Measurements from ENCODE around the gene EXOC3L2.
"Not testable (repeated sequence)": the region's sequence is repeated elsewhere in the genome, so short reads cannot be mapped to it uniquely, and the experiment has no call there.

The EXOC3L2 gene

DNA sequence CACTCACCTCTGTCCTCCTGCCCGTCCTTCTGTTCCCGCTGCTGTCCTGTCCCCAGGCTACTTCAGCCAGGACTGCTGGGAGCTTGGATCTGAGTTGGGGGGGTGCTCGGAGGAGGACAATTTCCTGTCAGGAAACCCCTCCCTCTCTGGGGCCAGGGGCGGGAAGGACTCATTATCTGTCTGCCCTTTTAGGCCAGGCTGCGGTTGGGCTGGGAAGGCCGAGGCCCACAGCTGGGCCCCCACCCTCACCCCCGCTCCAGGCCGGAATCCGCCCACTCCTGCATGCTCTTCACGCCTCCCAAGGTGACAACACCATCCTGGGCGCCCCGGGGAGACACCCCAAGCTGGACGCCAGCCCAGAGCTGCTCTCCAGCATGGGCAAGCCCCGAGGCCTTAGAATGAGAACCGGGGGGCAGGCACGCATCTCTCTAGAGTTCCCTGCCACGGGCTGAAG, at the start of gene EXOC3L2:
TSS of gene EXOC3L2 (minus strand) at position 74 of the 454 bp plus-strand sequence. CDS start 6,362 bp downstream, outside the sequence.
- no peak for DNase-seq

DNA sequence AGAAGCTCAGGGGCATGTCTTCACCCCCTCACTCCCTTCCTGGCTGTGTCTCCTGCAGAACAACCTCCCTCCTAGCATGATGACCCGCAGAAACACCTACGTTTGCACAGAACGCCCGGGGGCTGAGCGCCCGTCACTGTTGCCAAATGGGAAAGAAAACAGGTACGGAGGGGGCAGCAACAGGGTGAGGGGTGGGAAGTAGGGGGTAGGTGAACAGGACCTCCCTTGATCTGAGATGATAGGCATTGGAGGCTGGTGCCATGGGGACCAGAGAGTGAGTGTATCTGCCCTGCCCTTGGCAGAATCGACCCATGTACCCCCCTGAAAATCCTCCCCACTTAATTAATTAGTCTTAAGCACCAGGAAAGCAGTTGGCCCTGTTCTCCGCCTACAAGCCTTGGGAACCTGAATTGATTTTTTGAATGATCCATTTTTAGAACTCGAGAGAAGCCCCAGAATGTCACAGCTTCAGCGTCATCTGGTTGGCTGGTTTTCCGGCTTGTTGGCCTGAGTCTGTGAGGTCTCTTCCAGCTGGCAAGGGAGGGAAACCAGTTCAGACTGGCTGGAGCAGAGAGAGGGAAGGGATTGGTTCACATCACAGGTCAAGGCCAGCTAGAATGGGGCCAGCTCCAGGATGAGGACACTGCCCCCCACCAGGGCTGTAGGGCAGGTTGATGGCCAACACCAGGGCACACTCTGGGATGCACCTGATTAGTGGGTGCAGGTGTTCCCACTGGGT, 49.3 kb upstream of the EXOC3L2 start:
- no peak for DNase-seq

DNA sequence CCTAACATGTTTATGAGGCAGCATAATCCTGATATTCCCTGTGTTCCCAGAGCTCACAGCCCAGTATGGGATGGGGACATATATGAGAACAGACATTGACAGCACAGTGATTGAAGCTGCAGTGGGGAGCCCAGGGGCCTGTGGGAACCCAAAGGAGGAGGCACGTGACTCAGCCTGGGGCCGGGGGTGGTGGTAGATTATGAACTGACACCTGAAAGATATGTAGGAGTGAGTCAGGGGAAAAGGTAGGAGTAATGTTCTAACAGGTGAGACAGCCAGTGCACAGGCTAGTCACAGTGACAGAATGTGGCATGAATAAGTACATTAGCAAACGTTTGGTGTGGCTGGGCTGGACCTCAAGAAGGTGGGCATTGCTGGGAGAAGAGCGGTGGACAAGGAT, 48.5 kb upstream of the EXOC3L2 start:
- no peak for DNase-seq

DNA sequence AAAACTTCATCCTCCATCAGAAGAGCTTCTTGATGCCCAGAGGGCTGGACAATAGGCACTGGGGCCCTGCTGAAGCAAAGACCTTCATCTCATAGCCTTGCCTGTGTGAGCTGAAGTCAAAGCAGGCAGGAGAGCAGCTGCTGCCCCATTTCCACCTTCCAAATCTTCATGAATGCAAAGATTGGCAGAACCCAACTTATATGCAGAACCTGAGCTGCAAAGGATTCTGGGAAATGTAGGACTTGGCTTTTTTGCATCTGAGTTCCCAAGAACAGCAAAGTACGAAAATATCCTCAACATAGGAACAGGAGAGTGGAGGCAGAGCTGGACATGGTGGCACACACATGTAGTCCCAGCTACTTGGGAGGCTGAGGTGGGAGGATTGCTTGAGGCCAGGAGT, 46.6 kb upstream of the EXOC3L2 start:
- no peak for DNase-seq

DNA sequence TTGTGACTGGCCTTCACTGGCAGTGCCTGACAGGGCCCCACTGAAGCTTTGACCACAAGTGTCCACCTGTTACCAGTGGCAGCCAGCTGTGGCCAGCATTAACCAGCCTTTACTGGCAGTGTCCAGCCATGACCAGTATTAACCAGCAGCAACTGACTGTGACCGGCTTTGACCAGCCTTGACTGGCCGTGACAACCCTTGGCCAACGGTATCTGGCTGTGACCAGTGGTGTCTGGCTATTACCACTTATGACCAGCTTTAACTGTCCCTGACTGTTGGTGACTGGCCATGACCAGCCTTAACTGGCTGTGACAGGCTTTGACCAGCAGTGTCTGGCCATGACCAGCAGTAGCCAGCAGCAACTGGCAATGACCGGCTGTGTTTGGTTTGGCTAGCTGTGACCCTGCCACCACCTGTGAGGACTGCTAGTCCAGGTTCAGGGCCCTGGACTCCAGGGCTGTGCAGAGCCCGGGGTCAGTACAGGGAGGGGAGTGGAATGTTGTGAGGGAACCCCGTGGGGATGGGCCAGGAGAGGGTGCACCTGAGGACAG, 45.2 kb upstream of the EXOC3L2 start:
- no peak for DNase-seq

DNA sequence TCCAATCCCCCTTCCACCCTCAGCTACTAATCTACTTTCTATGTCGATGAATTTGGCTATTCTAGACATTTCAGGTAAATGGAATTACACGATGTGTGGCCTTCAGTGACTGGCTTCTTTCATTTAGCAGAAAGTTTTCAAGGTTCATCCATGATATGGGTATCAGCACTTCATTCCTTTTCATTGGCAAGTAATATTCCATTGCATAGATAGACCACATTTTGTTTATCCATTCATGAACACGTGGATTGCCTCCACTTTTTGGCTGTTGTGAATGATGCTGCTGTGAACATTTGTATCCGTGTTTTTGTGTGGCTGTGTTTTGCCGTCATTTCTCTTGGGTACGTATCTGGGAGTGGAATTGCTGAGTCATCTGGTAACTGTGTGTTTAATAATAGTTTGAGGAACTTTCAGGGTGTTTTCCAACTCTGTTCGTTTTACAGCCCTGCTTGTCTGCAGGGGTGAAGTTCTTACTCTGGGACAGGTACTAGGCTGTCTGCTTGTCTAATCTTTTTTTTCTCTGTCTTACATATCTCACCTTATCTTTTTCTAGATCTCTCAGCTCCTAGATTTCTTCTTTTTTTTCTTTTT, 38.3 kb upstream of the EXOC3L2 start:
- DNase-seq, result no peak

DNA sequence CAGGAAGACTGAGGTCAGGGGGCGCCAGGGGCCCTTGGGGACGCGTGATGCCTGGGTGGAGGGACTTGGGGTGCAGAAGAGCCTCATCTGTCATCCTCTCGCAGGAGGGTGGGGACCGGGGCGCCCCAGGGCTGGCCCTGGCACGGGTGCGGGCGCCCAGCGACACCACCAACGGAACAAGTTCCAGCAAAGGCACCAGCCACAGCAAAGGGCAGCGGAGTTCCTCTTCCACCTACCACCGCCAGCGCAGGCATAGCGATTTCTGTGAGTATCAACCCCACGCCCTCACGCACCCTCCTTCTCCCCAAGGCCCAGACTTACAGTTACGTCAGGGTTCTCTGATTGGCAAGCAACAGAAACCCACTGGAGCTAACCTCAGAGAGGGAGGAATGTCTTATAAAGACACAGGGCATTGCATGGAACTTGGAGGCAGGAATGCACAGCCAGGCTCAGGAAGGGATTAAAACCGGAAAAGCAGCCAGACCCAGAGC, 35.3 kb upstream of the EXOC3L2 start:
- no peak for DNase-seq

DNA sequence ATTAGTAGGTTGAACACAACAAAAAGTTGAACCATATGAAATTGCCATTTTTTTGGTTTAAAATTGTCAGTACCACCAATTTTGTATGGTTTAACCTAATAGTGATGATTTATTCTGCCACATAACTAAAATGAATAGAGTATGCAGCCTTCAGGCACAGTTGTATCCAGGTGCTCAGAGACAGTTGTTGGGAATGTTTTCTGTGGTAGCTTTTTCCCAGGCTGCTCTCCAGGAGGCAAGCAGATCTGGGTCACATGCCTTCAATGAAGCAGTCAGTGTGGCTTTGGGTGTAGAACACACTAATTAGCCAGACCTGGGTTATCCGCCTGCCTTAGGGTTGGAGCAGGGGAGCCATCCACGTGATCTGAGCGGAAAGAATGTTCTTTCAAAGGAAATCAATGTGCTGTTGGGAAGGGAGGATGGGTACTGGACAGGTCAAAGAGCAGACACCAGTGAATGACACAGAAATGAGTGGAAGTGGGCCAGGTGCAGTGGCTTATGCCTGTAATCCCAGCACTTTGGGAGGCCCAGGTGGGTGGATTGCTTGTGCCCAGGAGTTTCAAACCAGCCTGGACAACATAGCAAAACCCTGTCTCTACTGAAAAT, 34.5 kb upstream of the EXOC3L2 start:
- DNase-seq, result no peak

DNA sequence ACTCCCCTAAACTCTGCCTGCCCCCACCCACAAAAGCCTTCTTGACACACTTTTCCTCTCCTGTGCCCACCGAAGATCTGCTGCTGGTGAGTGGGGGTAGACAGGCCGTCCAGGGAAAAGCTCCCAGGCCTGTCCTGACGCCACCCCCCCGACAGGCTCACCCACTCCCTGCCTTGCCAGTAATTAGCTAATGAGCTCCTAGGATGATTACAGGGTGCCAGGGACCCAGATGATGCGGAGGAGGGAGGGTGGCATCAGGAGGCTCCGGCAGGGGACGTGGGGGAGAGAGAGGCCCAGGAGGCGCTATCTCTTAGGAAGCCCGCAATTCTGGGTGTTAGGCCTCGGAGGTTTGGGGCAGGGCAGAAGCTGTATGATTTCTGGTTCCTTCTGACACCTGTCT, 32.9 kb upstream of the EXOC3L2 start:
- no peak for DNase-seq

DNA sequence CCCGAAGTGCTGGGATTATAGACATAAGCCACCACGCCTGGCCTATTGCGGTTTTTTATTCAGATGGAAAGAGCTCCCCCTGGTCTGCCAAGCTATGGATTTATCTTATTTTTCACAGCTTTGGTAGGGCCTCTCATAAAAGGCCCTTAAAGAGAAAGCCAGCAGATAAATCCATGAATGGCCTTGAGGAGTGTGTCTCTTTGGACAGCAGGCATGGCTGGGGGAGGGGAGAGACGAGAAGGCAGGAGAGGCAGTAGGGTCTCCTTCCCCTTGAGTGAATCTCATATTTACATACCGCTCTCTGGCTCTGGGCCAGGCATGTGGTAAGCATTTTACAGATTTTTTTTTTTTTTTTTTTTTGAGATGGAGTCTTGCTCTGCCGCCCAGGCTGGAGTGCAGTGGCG, 31.1 kb upstream of the EXOC3L2 start:
- DNase-seq, result peak in 1 of 2 experiments; percentile 23

DNA sequence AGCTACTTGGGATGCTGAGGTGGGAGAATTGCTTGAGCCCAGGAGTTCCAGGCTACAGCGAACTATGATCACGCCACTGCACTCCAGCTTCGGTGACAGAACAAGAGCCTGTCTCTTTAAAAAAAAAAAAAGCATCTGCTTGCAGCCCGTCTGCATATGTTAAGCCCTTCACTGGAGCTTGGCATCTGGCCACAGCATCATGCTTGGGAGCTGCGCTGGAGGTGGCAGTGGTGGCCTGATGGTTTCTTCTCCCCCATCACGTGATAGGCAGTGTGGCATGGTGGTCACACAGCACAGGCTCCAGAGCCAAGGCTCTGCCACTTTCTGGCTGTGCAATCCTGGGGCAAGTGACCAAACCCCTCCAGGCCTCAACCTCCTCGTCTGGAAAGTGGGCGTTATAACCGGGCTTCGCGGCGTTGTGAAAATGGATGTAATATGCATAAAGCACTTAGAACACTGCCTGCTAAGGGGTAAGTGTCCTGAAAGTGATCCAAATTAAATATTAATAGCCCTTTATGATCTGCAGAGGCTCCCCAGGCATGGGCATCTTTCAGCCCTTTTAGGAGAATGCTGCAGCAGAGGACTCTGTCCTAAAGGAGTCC, 30.3 kb upstream of the EXOC3L2 start:
- peak in 1 of 2 experiments; percentile 25 for DNase-seq

DNA sequence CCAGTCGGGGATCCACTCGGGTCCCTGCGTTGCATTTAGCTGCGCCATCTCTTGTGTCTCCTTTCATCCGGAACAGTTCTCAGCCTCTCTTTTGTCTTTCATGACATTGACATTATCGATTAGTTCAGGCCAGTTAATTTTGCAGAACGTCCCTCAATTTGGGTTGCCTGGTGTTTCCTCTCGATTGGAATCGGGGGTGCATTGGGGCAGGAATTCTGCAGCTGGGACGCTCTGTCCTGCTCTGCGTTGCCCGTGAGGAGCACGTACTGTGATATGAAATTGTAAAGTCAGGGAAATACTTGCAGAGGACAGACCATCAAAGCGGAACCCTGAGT, 28.3 kb upstream of the EXOC3L2 start:
- no peak for DNase-seq

DNA sequence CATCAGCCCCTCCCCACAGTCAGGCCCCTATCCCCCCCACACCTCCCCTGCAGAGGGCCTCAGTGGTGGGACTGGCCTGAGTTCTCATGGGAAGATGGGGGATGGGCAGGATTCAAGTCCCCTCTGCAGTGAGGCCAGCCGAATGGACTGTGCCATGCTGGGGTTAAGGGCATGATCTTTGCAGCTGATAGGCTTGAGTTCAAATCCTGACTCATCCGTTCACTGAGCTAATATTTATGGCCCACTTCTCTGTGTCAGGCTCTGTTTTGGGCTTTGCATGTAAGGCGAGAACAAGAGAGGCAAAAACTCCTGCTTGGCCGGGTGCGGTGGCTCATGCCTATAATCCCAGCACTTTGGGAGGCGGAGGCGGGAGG, 26.5 kb upstream of the EXOC3L2 start:
- DNase-seq, result no peak

DNA sequence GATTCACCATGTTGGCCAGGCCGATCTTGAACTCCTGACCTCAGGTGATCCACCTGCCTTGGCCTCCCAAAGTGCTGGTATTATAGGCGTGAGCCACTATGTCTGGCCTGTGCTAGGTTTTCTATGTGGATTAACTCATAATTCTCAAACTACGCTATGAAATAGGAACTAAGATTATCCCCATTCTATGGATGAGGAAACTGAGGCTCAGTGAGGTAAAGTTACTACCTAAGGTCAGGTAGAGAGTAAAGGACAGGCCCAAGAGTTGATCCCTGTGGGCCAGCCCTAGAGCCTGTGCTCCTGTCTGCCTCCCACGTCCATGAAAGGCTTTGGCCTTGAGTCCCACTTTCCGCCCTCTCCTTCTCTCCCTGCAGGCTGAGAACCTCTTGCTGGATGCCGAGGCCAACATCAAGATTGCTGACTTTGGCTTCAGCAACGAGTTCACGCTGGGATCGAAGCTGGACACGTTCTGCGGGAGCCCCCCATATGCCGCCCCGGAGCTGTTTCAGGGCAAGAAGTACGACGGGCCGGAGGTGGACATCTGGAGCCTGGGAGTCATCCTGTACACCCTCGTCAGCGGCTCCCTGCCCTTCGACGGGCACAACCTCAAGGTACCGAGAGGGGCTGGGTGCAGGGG, 26.0 kb upstream of the EXOC3L2 start:
- no peak for DNase-seq

DNA sequence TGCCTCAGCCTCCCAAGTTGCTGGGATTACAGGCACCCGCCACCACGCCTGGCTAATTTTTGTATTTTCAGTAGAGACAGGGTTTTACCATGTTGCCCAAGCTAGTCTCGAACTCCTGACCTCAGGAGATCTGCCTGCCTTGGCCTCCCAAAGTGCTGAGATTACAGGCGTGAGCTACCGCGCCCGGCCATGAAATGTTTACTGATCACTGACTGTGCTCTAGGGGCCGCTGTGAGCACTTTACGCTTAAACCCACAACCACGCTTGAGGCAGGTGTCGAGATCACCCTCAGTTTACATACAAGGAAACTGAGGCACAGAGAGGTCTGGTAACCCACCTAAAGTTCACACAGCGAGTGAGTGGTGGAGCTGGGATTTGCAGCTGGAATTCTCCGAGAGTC, 24.7 kb upstream of the EXOC3L2 start:
- not testable (repeated sequence) for DNase-seq

DNA sequence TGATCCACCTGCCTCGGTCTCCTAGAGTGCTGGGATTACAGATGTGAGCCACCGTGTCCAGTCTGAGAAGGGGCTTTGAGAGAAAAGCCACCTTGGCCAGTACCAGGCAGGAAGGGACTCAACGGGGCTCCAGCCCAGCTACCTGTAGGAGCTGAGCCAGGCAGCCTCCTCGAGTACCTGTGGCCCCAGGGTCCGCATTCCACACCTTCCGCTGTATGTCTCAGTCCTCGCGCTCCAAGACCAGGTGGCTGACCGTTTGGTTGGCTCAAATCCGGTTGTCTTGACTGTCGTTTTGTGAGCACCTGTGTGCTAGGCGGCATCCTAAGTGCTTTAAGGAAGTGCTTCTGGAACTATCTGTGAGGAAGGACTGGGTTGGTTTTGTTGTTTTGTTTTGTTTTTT, 22.1 kb upstream of the EXOC3L2 start:
- DNase-seq, result no peak

DNA sequence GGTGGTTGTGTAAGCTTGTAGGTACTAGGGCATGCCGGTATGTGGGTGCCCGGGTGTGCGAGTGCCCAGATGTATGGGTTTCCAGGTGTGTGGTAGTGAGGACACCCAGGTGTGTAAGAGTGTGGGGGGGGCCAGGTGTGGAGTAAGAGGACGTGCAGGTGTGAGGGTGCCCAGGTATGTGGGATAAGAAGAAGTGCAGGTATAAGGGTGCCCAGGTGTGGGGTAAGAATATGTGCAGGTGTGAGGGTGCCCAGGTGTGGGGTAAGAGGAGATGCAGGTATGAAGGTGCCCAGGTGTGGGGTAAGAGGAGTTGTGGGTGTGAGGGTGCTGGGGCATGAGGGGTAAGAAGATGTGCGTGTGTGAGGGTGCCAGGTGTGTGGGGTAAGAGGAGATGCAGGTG, 20.2 kb upstream of the EXOC3L2 start:
- DNase-seq, result no peak

DNA sequence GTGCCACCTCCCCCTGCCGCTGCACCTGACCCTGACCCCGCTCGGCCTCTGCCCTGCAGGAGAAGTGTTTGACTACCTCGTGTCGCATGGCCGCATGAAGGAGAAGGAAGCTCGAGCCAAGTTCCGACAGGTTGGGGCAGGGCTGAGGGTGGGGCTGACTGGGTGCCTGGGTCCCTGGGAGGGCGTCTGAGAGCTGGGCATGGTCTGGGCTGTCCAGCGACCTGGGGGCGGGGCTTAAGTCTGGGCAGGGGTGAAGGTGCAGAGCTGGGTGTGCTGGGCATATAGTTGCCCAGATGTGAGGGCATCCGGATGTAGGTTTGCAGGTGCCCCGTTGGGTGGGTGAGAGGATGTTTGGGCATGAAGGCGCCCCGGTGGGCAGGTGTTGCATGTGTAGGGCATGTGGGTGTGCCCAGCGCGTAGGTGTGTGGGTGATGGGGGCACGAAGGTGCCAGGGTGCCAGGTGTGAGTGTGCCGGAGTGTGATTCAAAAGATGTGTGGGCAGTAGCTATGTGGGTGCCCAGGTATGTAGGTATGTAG, 19.6 kb upstream of the EXOC3L2 start:
- no peak for DNase-seq

DNA sequence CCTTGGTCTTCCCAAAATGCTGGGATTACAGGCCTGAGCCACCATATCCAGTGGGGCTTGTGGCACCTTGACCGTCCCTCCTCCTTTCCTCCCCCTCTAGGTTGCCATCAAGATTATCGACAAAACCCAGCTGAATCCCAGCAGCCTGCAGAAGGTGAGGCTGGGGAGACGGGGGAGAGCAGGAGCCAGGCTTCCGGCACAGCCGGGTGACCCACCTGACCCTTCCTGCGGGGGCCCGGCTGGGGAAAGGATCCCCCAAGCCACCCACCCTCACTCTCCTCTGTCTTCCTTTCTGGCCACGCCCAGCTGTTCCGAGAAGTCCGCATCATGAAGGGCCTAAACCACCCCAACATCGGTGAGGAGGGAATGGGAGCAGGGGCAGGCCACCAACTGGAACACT, 17.8 kb upstream of the EXOC3L2 start:
- DNase-seq, result no peak

DNA sequence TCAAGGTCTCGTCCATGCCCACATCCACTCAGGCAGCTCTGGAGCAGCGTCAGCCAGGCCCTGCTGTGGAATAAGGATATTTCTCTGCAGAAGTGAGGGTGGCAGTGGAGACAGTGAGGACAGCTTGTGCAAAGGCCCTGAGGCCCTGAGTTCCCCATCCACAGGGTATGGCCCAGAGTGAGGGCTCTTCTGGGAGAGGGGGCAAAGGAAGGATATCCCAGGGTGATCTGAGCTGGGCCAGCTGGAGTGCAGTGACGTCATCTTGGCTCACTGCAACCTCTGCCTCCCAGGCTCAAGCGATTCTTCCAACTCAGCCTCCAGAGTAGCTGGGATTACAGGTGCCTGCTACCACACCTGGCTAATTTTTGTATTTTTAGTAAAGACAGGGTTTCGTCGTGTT, 17.4 kb upstream of the EXOC3L2 start:
- DNase-seq, result no peak

DNA sequence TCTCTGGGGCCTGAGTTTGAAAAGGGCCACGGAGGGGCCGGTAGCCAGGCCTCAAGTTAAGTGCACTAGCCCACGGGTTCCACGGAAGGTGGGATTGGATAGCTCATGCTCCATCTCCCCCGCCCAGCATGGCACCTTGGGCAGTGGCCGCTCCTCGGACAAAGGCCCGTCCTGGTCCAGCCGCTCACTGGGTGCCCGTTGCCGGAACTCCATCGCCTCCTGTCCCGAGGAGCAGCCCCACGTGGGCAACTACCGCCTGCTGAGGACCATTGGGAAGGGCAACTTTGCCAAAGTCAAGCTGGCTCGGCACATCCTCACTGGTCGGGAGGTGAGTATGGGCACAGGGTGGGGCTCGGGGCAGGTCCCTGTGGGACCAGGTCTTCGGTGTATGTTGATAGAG, 13.7 kb upstream of the EXOC3L2 start:
- DNase-seq, result no peak

DNA sequence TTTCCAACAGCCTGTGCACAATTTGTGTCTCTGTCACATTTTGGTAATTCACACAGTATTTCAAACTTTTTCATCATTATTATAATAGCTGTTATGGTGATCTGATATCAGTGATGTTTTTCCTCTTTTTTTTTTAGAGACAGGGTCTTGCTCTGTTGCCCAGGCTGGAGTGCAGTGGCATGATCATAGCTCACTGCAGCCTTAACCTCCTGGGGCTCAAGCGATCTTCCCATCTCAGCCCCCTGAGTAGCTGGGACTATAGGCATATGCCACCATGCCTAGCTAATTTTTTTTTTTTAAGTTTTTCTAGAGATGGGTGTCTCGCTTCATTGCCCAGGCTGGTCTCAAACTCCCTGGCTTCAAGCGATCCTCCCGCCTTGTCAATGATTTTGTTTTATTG, 11.6 kb upstream of the EXOC3L2 start:
- no peak for DNase-seq

DNA sequence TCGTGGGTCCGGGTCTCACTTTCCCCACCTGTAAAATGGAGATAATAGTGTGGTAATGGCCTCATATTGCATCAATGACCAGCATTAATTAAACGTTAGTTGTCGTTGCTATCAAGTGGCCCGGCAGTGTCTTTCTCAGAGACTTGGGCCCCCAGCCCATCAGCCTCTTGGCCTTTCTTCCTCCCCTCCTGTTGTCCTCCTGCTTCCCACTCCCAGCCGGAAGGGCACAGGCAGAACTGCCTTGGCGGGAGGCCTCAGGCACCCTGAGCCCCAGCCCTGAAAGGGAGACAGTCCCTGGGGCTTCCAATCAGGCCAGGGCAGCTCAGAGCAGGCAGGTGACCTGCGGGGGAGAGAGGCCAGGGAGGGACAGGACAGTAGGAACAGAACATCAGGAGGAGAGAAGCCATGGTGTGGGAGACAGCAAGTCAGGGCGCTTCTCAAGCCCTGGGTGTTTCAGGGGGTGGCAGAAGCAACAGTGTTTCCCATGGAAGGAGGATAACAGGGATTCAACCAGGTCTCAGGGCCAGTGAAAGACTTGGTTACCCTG, 10.5 kb upstream of the EXOC3L2 start:
- no peak for DNase-seq
